Central memory CD8-positive, alpha-beta T cell (primary cell): ENCODE measurements around the gene PLPP3.

ENCODE experiments used
- ATAC-seq: fragments of 150-1000 bp; cut with Tn5 transposase; replicated peaks from 2 replicates; pipeline ENCODE4 v1.10.0; 2022; ENCODE audit warnings: mild to moderate bottlenecking, moderate FRiP score, moderate number of reproducible peaks; ENCODE audit not compliant: poor library complexity, severe bottlenecking; ENCODE audit errors: extremely low read depth
- DNase-seq, 2 donors: peaks; one replicate each; pipeline ENCODE4 v3.0.0; 2021; ENCODE audit warnings: low spot score in 2 of 2
- H3K27ac Mint-ChIP-seq: one replicate; pipeline ENCODE4 v1.8.0; 2022; ENCODE audit warnings: low read depth, mild to moderate bottlenecking, moderate library complexity, mixed read lengths
- H3K27me3 Mint-ChIP-seq: one replicate; pipeline ENCODE4 v1.8.0; 2022; ENCODE audit warnings: mixed read lengths
- H3K36me3 Mint-ChIP-seq: one replicate; pipeline ENCODE4 v1.8.0; 2022; ENCODE audit warnings: mild to moderate bottlenecking, moderate library complexity, mixed read lengths; ENCODE audit not compliant: insufficient read depth
- H3K4me1 Mint-ChIP-seq: one replicate; pipeline ENCODE4 v1.8.0; 2022; ENCODE audit warnings: mixed read lengths
- H3K4me3 Mint-ChIP-seq: one replicate; pipeline ENCODE4 v1.8.0; 2022; ENCODE audit warnings: mild to moderate bottlenecking, moderate library complexity, mixed read lengths
- H3K9me3 Mint-ChIP-seq: one replicate; pipeline ENCODE4 v1.8.0; 2022; ENCODE audit warnings: mixed read lengths

The PLPP3 gene

GRCh38 chr1:56571448-56571847 lies 7.9 kb downstream of the PLPP3 start:
- no peak overlapping the region for H3K27ac Mint-ChIP-seq
- DNase-seq (no peak), ATAC-seq (no peak)
- no peaks in the 10 kb centered on the region for H3K27me3 Mint-ChIP-seq
- no peak overlapping the region for H3K4me3 Mint-ChIP-seq
- H3K4me1 Mint-ChIP-seq, result no peaks in the 10 kb centered on the region
- H3K9me3 Mint-ChIP-seq, result no peaks in the 10 kb centered on the region
- no peaks in the 10 kb centered on the region for H3K36me3 Mint-ChIP-seq

- Mint-ChIP-seq H3K4me1 (no peaks in the 10 kb centered on the region), H3K27me3 (no peaks in the 10 kb centered on the region), H3K27ac (no peak overlapping the region), H3K9me3 (no peaks in the 10 kb centered on the region), H3K4me3 (no peak overlapping the region), H3K36me3 (no peaks in the 10 kb centered on the region)
- no peak for ATAC-seq
- no peak for DNase-seq
Measured at GRCh38 chr1:56570924-56571372, 8.4 kb downstream of the PLPP3 start.

- DNase-seq, result no peak
Measured at GRCh38 chr1:56569661-56570060, 9.7 kb downstream of the PLPP3 start.

GRCh38 chr1:56566994-56567393 lies 12.4 kb downstream of the PLPP3 start:
- no peak for DNase-seq
- Mint-ChIP-seq H3K4me3 (no peak overlapping the region), H3K36me3 (peaks cover 2% of the 10 kb centered on the region), H3K9me3 (no peaks in the 10 kb centered on the region), H3K27ac (no peak overlapping the region), H3K27me3 (peaks cover 12% of the 10 kb centered on the region), H3K4me1 (no peaks in the 10 kb centered on the region)
- ATAC-seq, result no peak

More at GRCh38 chr1:56569661-56570060, 9.7 kb downstream of the PLPP3 start:
- H3K27ac Mint-ChIP-seq, result no peak overlapping the region
- H3K27me3 Mint-ChIP-seq, result no peaks in the 10 kb centered on the region
- no peaks in the 10 kb centered on the region for H3K36me3 Mint-ChIP-seq
- H3K4me3 Mint-ChIP-seq, result no peak overlapping the region
- no peaks in the 10 kb centered on the region for H3K9me3 Mint-ChIP-seq
- no peaks in the 10 kb centered on the region for H3K4me1 Mint-ChIP-seq
- no peak for ATAC-seq

DNA sequence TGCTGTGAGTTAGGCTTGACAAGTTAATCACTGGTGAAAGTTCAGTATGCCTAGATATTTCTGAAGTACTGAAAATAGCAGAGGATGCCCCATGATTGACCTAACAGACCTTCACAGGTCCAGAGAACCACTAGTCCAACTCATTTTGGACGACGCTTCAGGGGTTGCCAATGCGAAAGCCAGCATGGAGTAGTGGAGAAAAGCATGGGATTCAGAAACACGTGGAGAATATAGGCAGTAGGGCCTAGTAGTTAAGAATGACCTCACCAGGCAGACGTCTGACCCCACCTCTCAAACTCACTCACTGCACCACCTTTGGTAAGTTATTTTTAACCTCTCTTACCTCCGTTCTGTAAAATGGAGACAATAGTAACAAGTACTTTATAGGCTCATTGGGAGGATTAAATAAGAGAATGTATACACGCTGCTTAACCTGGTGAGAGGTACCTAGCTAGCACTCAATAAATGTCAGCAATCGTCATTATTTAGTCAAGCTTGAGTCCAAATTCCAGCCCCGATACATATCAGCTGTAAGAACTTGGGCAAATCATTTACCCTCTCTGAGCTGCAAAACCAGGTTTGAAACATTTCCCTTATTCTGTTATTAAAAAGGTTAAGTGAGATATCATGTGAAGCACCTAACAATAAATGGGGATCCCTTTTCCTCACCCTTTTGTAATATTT lies 13.2 kb downstream of the PLPP3 start:
- no peak for DNase-seq
- H3K4me3 Mint-ChIP-seq, result no peak overlapping the region
- peaks cover 2% of the 10 kb centered on the region for H3K36me3 Mint-ChIP-seq

DNA sequence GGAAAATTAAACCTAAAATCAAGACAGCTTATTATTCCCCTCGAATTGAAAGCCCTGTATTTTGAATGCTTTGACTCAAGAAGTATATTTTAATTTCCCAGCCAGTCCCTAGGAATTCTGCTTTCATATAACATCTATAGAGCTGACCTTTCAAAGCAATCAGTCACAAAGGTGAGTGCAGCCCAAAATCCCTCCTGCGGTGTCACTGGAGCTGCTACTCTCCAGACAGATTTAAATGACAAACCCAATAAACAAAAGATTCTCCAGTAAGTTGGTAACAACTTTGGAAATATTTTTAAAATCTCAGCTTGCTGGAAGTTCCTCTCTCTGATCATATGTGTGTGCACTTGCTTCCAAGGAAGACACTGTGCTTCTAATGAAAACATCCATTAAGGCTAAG lies 14.7 kb downstream of the PLPP3 start:
- Mint-ChIP-seq H3K27ac (no peak overlapping the region), H3K36me3 (peaks cover 2% of the 10 kb centered on the region), H3K9me3 (no peaks in the 10 kb centered on the region), H3K27me3 (peaks cover 16% of the 10 kb centered on the region), H3K4me1 (no peaks in the 10 kb centered on the region), H3K4me3 (no peak overlapping the region)
- ATAC-seq, result no peak
- DNase-seq, result no peak

More for the DNA sequence above, 13.2 kb downstream of the PLPP3 start:
- Mint-ChIP-seq H3K9me3 (no peaks in the 10 kb centered on the region), H3K4me1 (no peaks in the 10 kb centered on the region), H3K27ac (no peak overlapping the region), H3K27me3 (peaks cover 16% of the 10 kb centered on the region)
- no peak for ATAC-seq

DNA sequence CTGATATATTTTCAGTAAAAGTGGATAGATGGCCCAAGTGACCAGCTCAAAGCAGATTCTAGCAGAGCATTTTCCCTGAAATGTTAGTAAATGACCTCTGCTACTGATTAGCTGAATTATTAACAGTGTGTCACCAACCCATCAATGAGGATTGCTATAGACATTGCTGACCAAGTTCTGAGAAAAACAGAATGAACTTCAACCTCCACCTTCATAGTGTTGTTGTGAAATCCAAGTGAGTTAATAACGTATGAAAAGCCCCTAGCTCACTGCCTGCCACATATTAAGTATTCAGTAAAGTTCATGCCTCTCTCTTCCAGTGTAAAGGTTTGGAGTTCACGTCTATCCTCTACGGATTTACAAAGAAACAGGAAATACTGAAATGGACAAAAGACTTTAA lies 15.8 kb downstream of the PLPP3 start:
- ATAC-seq, result no peak
- Mint-ChIP-seq H3K9me3 (no peaks in the 10 kb centered on the region), H3K27ac (no peak overlapping the region), H3K4me1 (no peaks in the 10 kb centered on the region), H3K27me3 (peaks cover 16% of the 10 kb centered on the region), H3K4me3 (no peak overlapping the region), H3K36me3 (peaks cover 2% of the 10 kb centered on the region)
- DNase-seq, result no peak

DNA sequence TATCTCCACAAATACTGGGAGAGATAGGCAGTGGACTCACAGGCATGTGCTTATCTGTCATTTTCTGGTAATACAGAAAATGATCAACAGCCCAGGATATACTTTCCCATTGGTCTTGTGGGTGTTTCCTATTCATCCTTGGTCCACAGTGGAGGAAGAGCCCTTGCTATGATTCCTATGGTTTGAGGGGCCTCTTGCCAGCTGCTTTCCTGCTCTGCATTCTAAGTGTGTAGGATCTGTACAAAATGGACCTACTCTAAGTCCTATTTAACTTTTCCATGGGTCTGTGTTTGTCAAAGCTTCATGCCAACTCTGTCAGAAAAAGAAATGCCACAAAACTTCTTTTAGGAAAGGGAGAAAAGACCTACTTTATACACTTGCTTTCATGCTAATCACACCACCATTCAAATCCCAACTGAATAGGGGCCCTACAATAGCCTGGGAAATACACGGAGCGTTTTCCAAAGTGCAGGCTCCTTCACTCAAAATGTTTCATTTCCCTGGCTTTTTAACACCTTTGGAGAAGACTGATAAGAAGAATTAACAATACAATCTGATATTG lies 16.4 kb downstream of the PLPP3 start:
- Mint-ChIP-seq H3K36me3 (peaks cover 2% of the 10 kb centered on the region), H3K27ac (no peak overlapping the region), H3K27me3 (peaks cover 16% of the 10 kb centered on the region), H3K9me3 (no peaks in the 10 kb centered on the region), H3K4me1 (no peaks in the 10 kb centered on the region), H3K4me3 (no peak overlapping the region)
- ATAC-seq, result no peak
- no peak for DNase-seq

- Mint-ChIP-seq H3K27ac (no peak overlapping the region), H3K4me1 (no peaks in the 10 kb centered on the region), H3K4me3 (no peak overlapping the region), H3K27me3 (peaks cover 16% of the 10 kb centered on the region), H3K36me3 (peaks cover 2% of the 10 kb centered on the region), H3K9me3 (no peaks in the 10 kb centered on the region)
- no peak for DNase-seq
- ATAC-seq, result no peak
Measured at GRCh38 chr1:56561227-56562019, 17.9 kb downstream of the PLPP3 start.

DNA sequence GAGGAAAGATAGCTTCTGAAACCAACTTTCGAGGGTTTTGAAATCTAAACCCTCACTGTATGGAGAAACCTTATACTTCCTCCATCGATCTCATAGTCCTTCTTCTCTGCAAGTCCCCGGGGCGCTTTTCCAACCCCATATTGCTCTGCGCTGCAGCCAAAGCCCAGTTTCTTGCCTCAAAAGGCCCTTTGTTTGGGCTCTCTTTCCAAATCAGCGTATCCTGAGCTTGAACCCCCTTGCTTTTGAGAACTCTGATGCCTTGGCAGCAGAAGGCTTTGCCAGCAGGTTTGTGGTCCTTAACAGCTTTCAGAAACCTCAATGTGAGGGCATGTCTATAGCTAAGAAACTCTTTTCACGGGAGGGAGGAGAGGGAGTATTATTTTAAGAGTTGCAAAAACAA lies 21.6 kb downstream of the PLPP3 start:
- peaks cover 11% of the 10 kb centered on the region for H3K27me3 Mint-ChIP-seq
- H3K4me1 Mint-ChIP-seq, result no peaks in the 10 kb centered on the region
- H3K9me3 Mint-ChIP-seq, result no peaks in the 10 kb centered on the region
- no peak overlapping the region for H3K27ac Mint-ChIP-seq
- peaks cover 4% of the 10 kb centered on the region for H3K36me3 Mint-ChIP-seq
- no peak overlapping the region for H3K4me3 Mint-ChIP-seq
- DNase-seq (no peak), ATAC-seq (no peak)

GRCh38 chr1:56555448-56555847 lies 23.9 kb downstream of the PLPP3 start:
- Mint-ChIP-seq H3K4me3 (no peak overlapping the region), H3K27ac (no peak overlapping the region), H3K36me3 (peaks cover 2% of the 10 kb centered on the region), H3K9me3 (no peaks in the 10 kb centered on the region), H3K4me1 (no peaks in the 10 kb centered on the region), H3K27me3 (no peaks in the 10 kb centered on the region)
- DNase-seq (no peak), ATAC-seq (no peak)

DNA sequence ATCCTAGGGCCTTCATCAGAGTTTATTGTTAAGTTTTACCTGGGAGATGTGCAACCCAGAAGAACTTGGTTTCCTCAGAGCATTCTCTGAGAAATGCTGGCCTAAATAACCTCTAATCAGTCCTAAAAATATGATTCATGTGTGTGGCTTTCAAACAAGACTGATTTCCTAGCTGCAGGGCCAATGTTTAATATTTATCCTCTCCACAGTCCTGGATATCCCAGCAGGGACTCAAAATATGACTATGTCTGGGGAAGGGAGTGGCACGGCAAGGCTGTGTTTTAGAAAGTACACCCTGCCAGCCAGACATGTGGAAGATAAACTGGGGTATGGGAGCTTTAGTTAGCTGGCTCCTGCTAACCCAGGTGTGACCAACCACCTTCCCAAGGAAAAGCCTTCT lies 26.3 kb downstream of the PLPP3 start:
- H3K9me3 Mint-ChIP-seq, result no peaks in the 10 kb centered on the region
- peaks cover 2% of the 10 kb centered on the region for H3K36me3 Mint-ChIP-seq
- no peaks in the 10 kb centered on the region for H3K4me1 Mint-ChIP-seq
- no peak overlapping the region for H3K4me3 Mint-ChIP-seq
- no peak overlapping the region for H3K27ac Mint-ChIP-seq
- H3K27me3 Mint-ChIP-seq, result no peaks in the 10 kb centered on the region
- no peak for DNase-seq
- ATAC-seq, result no peak

DNA sequence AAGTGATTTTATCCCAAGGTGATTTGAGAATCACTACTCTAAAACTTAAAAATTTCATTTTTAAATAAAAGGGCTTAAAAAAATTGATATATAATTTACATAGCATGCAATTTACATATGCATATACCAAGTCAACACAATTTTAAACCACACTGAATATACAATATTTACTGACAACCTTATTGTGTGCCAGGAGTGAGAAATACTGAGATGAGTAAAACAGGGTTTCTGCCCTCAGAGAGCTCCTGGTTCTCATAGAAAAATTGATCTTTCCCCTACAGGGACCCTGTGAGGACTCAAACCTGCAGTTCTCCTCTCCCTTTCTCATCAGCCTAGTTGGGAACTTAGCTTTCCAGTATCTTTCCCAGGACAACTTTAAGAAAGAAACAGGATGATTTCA lies 27.0 kb downstream of the PLPP3 start:
- no peaks in the 10 kb centered on the region for H3K4me1 Mint-ChIP-seq
- ATAC-seq (no peak), DNase-seq (no peak)
- H3K9me3 Mint-ChIP-seq, result no peaks in the 10 kb centered on the region
- no peak overlapping the region for H3K27ac Mint-ChIP-seq
- peaks cover 2% of the 10 kb centered on the region for H3K36me3 Mint-ChIP-seq
- no peak overlapping the region for H3K4me3 Mint-ChIP-seq
- peaks cover 4% of the 10 kb centered on the region for H3K27me3 Mint-ChIP-seq
